Keratinocyte (primary cell): ENCODE results near the gene DHDDS.

Experiments
- EZH2 ChIP-seq: IDR thresholded peaks from one replicate; pipeline ENCODE4 v1.6.1; 2012; ENCODE audit warnings: inconsistent platforms, mild to moderate bottlenecking, low read length, moderate library complexity
- TF ChIP-seq, protein P1 (sequence below), 3 experiments: IDR thresholded peaks in 1 of 3; conservative IDR thresholded peaks in 1 of 3; optimal IDR thresholded peaks in 1 of 3; 2 replicates in 2 of 3; 3 replicates in 1 of 3; pipeline versions ENCODE3 to v1.5.1; 2011; ENCODE audit warnings: low read length in 3 of 3, mild to moderate bottlenecking in 3 of 3, moderate library complexity in 2 of 3, control low read depth in 1 of 3, inconsistent platforms in 1 of 3; ENCODE audit not compliant: insufficient read depth in 2 of 3; ENCODE audit errors: extremely low read depth in 1 of 3

DNA sequence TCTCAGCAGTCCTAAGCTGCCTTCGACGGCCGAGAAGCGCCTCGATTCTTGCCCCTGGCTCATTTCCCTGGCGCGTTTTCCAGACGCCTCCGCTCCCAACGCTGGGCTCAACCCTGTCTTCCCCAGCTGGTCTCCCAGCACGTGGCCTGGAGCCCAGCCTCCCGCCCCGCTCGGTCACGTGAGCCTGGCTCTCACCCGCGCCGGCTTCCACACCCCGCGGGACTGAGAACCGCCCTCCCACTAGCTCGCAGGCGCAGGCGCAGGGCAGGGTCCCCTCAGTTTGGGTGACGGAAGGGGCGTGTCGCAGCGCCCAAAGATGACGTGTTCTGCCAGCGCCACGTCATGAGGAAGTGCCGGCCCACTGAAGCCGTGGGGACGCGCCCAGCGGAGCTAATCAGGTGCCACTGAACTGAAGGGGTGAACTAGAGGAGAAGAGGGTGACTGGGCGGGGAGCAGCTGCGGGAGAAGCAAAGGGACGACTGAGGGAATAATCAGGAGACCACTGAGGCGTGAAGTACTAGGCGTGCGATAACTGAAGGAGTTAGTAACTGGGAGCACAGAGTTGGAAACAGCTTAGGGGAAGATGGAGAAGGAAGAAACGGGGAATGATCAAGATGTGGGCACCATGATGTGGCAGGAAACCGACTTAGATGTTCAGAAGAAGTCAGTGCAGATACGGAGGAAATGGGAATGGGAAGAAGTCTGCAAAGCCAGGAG, at the start of gene DHDDS:
- no peak for TF ChIP-seq EZH2
- TF ChIP-seq, protein P1, sequence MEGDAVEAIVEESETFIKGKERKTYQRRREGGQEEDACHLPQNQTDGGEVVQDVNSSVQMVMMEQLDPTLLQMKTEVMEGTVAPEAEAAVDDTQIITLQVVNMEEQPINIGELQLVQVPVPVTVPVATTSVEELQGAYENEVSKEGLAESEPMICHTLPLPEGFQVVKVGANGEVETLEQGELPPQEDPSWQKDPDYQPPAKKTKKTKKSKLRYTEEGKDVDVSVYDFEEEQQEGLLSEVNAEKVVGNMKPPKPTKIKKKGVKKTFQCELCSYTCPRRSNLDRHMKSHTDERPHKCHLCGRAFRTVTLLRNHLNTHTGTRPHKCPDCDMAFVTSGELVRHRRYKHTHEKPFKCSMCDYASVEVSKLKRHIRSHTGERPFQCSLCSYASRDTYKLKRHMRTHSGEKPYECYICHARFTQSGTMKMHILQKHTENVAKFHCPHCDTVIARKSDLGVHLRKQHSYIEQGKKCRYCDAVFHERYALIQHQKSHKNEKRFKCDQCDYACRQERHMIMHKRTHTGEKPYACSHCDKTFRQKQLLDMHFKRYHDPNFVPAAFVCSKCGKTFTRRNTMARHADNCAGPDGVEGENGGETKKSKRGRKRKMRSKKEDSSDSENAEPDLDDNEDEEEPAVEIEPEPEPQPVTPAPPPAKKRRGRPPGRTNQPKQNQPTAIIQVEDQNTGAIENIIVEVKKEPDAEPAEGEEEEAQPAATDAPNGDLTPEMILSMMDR (optimal IDR thresholded peaks at IDR 0.05 in 1 of 3, IDR thresholded peaks at IDR 0.05 in 1 of 3, conservative IDR thresholded peaks at IDR 0.05 in 1 of 3; ENCODE audit: extremely low read depth in 1 of 3, insufficient read depth in 2 of 3, low read length in 3 of 3) = no peak
